DMS79 (cell line): ENCODE measurements around the gene ROBO1.
"Not testable (repeated sequence)": the region's sequence is repeated elsewhere in the genome, so short reads cannot be mapped to it uniquely, and the experiment has no call there.

Experiments
- DNase-seq: peaks from one replicate; lab custom pipeline; 2025; lab: John Stamatoyannopoulos, UW

Gene ROBO1

DNA sequence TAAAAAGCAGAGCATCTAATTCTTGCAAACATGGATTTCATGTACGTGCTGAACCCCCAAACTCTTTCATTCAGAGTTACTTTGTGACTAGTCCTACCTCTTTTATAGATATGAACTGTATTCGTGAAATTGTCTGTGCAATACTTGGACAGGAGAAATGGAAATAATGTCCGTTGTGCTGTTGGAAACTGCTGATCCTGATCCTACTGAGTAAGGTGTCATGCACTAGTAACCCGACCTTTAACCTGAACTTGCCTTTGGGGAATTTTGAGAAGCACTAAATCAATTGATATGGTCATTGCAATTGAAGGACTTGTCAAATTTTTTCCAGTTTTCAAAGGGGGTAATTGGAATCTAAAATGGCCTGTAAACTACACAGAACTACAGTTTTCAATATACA lies 856.4 kb downstream of the ROBO1 start:
- DNase-seq, result no peak

DNA sequence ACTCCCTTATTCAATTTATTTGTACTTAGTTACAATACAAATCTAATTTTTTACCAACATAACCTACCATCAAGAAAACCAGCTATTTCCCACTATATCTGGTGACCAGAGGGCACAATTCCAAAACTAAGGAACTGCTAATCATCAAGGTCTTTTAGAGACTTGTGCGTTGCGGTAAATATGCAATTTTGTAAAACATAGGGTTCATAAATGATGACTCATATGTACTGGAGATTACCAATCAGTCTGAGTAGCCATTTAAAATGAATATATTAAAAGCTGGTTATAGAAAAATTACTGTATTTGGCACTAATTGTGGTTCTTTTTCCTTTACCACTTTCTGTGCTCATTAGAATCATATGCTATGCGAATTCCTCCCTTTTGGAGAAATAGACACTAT lies 859.6 kb downstream of the ROBO1 start:
- DNase-seq, result no peak

DNA sequence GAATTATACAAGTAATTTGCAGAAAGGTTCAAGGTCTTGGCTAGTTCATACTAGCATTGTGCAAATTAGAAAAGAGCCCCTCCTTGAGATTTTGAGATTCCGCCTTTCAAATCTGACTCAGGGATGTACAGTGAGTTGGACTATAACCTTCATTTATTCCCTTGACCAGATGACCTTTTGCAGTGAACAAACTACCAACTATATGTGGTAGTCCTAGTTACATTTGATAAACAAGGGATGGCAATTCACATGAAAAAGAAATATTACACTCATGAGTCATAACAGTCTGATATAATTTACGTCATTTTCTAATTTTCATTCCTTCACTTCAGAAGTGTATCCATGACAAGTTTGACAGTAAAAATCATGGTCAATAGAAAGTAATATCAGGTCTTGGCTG lies 860.4 kb downstream of the ROBO1 start:
- DNase-seq, result no peak

DNA sequence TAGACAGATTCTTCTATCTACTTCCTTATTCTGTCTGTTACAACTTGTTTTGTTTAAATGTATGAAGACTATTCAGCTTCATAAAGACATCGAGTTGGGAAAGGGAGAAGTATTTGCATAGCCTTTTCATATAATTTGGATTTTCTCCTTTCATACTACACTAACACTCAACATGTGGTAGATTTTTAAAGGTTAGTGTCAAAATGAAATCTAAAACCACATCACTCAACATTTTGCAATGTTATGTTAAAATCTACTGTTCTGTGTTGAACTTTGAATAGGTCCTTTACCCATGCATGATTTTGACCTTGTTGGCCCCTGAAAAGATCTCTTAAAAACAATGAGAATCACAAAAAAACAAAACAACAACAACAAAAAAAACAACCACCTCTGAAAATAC lies 860.9 kb downstream of the ROBO1 start:
- no peak for DNase-seq

DNA sequence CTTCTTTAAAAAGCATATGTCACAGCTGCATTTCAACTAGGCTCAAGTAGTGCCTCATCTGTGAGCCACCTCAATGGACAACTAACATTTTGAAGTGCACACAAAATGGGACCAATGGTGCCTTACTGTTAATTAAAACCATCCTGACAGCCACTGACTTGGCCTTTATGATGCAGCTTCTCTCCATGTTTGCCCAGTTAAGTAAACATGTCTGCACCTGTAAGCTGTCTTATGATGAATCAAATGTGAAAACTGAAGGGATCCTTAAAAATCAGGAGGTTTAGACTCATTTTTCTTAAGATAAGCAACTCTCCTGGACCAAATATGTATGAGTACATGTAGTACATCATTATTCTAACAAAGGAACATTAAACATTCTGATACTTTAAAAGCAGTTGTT lies 861.6 kb downstream of the ROBO1 start:
- DNase-seq, result no peak

DNA sequence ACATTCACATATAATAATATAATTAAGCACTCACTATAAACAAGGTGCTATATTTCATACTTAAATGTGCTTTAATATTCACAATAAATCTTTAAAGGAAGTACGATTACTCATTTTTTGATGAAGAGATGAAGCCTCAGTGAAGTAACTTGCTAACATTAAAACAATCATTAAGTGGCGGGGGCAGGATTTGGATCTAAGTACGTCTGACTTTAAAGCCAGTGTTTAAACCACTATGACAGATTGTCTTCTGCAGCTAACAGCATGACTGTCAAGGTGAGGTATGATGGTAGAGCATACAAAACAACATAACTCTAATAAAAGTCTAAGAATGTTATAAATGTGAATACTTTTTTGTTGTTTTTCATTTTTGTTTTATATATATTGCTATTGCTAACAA lies 862.1 kb downstream of the ROBO1 start:
- no peak for DNase-seq

DNA sequence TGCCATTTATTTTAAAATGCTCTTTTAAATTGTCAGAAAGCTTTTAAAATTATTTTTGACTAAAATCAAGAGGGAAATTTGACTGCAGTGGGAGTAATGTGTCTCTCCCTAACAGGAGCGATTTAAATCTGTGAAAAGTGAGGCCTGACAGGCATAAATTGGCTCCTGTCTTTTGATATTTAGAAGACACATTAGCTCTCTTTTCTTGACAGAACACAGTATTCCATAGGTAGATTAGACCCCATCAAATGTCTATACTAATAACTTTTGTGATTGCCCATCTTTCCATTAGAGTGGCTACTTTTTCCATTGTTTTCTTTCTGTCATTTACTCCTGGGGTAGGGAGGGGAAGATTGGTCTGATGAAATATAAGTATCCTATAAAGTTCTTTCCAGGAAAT lies 866.3 kb downstream of the ROBO1 start:
- no peak for DNase-seq

DNA sequence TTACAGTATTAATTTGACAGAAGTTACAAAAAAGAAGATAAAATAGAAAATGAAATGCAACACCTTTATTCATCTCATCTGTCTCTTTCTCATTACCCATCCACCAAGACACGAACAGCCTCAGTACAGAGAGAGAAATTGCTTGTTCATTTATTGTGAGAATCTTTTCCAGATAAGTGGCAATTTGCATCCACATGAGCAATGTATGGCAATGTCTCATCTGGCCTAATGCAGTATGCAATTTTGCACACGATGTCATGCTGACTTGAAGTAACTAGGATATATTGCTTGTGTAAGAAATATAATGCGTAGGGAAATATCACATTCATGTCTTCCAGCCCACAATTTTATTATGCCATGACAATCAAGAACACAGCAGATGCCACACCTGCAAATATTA lies 866.9 kb downstream of the ROBO1 start:
- no peak for DNase-seq

DNA sequence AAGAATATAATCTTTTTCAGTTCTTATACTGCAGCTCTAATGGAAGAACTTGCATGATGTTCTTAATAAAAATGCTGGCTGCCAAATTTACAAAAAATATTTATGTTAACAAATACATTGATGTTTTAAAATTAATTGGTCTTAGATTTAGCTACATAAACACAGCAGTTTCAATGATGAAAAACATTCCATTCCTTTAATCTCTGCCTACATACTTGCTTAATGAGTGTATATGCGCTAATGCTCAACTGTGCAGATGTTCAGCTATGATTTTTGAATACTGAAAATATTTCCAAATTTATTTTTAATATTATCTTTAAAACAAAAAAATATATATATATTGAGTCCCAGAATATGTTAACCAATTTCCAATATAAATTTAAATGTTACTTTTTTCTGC lies 867.4 kb downstream of the ROBO1 start:
- DNase-seq, result no peak

DNA sequence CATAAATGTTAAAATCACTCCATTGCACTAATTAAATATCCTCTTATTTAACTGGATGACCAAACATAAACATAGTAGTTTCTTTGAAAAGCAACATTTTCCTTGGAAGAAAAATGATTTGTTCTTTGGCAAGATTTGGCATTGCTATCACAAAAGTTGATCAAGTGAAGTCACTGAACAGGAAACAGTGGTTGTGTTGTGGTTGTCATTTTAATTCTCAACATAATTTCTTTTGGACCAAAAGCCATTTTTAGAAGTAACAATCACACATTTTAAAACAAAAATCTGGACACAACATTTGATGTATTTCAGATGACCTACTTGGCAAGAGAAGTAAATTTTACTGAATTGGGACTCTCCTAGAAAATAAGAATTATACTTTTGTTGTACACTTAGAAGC lies 872.3 kb downstream of the ROBO1 start:
- no peak for DNase-seq

DNA sequence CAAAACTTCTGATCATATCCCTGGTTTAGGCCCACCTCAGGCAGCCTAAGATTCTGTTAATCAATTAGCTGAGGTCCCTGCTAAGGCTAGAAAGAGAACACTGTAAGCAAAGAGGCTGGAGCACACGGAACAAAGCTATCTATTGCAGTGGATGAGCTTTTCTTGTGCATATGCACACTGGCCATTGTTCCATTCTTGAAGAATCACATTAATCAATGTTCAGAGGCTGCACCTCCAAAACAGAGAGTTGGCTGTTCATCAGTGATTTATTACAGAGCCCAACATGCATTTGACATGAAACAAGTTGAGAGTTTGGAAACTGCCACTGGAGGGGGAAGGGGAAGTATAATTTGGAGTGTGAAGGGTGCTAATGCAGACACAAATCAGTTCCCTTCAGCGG lies 873.0 kb downstream of the ROBO1 start:
- no peak for DNase-seq

DNA sequence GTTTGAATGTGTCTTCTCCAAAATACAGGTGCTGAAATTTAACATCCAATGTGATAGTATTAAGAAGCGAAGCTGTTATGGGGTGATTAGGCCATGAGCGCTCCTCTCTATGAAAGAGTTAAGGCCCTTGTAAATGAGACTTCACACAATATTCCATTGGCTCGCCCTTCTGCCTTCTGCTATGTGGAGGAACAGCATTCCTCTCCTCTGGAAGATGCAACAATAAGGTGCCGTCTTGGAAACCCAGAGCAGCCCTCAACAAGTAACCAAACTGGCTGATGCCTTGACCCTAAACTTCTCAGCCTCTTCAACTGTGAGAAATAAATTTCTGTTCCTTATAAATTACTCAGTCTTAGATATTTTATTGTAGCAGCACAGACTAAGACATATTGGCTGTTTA lies 874.6 kb downstream of the ROBO1 start:
- no peak for DNase-seq

DNA sequence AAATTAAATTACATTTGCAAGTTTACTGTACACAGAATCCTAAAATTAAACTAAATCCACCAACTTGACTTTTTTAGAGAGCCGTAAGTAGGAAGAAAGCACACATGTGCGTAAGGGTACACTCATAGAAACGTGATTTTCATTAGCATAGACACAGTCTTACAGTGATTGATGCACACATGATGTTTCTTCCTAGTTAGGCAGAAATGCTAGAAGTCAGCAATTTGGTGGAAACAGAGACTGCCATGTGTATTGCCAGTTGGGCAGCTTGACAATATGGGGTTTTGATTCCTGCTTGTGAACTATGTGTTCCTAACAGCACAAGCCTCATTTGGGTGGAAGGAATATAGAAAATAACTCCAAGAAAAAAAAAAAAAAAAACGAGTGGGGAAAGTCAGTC lies 878.5 kb downstream of the ROBO1 start:
- no peak for DNase-seq

DNA sequence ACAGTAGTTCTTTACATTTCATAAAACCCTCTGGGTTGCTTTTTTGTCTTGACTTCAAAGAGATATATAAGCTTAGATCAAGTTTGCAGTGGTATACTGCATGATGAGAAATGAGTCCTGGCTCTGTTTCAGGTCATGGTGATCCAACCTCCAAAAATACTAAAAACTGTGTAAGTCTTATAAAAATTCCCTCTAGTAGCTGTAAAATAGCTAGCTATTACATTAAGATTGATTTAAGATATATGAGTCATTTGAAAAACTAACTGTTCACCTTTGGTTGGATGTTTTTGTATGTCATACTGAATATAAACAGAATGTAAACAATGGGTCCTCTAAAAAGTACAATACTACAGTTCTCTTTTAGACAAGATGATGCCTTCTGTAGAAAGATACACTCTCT lies 879.2 kb downstream of the ROBO1 start:
- no peak for DNase-seq

DNA sequence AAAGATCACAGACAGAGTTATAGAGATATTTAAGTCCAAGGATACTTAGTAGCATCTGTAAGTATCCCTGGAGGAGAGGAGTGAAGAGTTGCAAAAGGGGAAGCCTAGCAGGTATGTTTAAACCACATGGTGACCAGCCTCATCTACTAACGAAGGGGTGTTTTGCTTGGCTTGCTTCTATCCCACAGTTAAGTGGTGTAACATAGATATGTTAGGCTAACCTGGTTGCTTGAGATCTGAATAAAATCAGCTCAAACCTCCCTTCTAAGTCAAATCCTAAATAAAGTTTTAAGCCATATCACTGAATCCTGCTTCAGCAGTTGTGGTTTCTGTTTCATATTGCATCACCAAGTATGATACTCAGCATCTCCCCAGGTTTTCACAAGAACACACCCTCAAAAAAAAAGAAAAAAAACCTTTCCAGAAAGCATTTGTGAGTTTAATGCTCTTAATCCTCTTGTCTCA lies 880.2 kb downstream of the ROBO1 start:
- no peak for DNase-seq

DNA sequence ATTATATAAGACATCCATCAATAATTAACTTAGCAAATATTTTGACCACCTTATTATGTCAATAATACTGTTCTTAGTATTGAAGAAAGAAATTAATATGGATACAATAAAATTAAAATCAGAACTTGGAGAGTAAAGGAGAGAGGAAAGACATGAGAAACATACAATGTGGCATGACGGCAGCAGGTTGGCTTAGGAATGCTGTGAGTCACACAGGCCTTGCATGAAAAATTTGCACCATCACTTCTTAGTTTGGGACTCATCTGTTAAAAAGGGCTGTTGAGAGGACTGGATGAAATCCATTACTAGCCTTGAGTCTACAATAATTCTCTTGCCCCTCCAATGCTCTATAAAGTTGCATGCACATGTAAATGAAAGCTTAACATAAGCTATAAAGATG lies 880.8 kb downstream of the ROBO1 start:
- DNase-seq, result no peak

DNA sequence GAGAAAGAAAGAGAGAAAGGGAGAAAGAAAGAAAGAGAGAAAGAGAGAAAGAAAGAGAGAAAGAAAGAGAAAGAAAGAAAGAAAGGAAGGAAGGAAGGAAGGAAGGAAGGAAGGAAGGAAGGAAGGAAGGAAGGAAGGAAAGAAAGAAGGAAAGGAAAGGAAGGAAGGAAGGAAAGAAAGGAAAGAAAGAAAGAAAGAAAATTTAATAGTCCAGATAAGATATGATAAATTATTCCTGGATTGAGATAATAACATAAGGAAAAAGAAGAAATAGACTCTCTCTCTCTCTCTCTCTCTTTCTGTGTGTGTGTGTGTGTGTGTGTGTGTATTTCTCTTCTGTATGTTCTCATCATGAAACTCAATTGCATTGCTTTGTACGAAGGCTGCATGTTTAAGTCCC lies 883.2 kb downstream of the ROBO1 start:
- DNase-seq, result not testable (repeated sequence)

DNA sequence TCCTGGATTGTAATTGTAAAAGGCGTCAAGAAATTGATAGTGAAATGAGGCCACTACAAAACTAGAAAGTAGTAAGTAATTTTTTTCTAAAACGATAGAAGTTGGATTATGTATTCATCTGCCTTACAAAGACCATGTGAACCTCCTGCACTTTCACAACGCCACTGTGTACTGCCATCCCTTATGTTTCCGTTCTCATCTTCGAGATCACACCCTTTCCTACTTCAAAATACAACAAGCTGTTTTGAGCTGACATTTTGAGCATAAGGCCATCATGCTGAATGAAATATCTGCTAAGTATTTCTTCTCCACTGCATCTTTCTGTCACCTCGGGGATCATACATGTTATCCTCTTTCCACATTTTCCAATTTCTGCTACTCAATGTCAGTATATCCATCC lies 885.5 kb downstream of the ROBO1 start:
- no peak for DNase-seq

DNA sequence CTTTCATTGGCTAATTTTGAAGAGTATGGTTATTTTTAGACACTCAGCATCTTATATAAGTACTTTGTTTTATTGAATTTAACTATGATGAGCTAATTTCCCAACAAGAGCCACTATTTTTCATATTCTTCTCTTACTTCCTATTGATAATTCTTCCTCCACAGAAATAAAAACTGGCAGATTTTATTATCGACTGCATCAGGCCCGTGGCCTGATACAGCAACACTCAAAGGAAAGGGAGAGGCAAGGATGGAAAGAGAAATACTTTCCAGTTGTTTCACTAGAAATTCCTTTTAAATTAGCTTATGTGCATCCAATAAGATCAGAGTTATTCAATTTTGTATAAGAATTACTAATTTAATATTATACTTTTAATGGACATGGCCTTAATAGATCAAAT lies 886.3 kb downstream of the ROBO1 start:
- no peak for DNase-seq

DNA sequence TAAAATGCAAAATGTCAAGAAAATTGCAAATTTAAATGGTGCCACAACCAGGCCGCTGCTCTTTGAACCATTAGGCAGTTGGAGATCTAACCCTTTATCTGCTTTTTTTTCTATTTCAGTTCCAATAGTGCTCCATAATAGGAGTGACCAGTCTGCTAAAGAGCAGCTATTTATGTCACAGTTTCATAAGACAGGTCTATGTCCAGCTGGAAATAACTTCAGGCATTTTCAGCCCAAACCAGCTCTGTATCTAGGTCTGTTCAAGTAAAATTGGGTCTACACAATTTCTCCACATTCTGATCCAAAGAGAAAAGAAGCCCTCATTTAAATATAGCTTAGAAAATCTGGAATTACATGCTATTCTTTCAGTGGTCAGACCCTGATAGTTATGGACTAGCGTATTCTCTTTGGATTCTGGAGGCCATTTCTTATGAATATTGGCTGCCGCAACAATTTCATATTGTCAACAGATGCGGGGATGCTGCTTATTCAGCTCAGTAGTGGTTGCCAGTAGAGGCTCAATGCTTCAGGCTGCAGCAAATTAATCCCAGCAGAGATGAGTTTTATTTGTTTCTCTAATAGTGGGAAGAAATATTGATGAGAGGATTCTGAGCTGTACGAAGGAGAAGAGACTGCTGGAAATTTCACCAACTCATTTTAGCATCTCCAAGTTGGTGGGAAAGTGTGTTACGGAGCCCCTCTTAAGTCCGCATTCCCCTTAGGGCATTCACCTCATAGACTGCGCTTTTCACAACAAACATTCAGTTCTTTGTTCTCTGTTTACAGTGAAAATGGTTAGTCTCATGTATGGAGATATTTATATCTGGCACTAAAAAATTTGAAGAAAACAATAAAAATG lies 887.0 kb downstream of the ROBO1 start:
- no peak for DNase-seq

DNA sequence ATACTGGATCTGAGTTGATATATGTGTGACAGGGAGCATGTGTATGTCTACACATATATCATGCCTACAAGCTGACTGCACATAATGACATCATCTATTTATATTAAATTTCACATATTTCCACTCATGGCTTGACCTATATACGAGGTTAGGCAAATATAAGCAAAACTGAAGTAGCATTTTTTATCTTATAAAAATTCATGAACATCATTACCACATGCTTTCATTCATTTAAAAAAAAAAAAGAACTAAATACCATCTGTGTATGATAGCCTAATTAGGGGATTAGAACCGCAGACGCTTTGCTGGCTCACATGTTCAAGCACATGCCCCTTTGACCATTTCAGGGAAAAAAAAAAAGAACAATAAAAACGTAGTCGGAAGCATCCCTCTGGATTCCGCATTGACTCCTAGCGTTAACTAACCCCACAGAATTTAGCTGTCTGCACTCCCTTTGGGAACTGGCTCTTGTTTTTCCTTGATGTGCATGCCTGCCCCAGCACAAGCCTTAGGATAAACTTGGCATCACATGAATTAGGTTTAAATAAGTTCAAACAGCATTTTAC lies 888.4 kb downstream of the ROBO1 start:
- no peak for DNase-seq

DNA sequence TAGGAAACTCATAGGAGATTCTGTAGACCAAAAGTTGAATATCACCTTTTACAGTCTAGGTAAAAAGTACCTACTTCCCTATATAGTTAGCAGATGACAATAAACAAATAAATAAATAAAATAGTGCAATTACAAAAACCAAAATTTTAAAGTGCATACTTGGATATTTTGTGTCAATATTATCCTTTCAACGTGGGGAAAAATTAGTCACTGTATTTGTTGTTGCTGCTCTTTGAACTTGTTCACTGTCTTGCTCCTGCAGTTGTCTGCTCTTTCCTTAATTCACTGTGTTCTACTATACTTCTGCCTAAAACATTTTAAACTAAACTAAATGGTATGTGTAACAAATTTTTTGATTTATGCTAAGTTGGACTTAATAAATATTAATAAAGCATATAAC lies 889.0 kb downstream of the ROBO1 start:
- no peak for DNase-seq

DNA sequence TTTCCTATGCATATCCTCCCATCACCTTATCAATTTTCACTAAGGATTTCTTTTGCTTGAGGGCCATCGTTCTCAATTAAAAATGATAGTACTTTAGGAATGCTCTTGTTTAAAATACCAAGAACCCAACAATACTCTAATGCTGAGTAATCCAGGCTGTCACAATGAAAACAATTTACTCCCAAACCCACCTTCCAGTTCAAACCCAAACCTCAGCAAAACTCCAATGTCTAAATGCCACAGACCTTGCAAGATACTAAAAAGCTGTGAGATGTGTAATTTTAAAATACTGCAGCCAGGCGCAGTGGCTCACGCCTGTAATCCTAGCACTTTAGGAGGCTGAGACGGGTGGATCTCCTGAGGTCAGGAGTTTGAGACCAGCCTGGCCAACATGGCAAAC lies 889.8 kb downstream of the ROBO1 start:
- no peak for DNase-seq

DNA sequence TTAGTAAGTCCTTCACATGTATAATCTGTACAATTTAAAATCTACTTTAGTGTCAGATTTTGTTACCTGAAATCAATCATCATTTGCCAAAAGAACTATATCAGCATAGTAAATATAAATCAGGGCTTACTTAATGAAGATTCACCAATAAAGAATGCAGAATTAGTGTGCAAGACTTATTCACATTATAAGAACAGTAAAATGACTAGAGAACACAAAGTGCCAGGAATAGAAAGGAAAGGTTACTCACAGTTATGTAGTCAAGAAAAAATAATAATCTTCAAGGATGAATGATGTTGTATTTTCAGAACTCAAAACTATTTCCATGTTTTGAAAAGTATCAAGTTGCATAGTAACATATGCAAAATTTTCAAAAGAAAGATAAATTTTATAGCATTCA lies 891.9 kb downstream of the ROBO1 start:
- no peak for DNase-seq
